ENCODE data around the gene CEMIP2. TPM values are rescaled to one million over a fixed set of nuclear protein-coding genes. Genes with fewer than 3 reads are reported as not detected.

The CEMIP2 gene
- total RNA-seq, 4 donors from 2014 or later = 7.4 to 50.7 (median 30.5) TPM

GRCh38 chr9:71740199-71740598 lies 28.1 kb downstream of the CEMIP2 start:
- no peak overlapping the region for H3K4me3 ChIP-seq
- H3K9me3 ChIP-seq = no peaks in the 10 kb centered on the region
- TF ChIP-seq POLR2A (IDR thresholded peaks at IDR 0.05) = no peak
- no peak for TF ChIP-seq CTCF (IDR thresholded peaks at IDR 0.05)
- H3K27ac ChIP-seq = no peak overlapping the region
- no peaks in the 10 kb centered on the region for H3K36me3 ChIP-seq
- H3K4me1 ChIP-seq = no peaks in the 10 kb centered on the region
- DNase-seq = no peak
- no peaks in the 10 kb centered on the region for H3K27me3 ChIP-seq
- intact Hi-C loops (cut with DNase I; ENCODE audit: low total_unique reads) = no loop called here

- intact Hi-C loops (cut with DNase I; ENCODE audit: low total_unique reads) = no loop called here
- no peaks in the 10 kb centered on the region for H3K27me3 ChIP-seq
- TF ChIP-seq CTCF (IDR thresholded peaks at IDR 0.05) (no peak), POLR2A (IDR thresholded peaks at IDR 0.05) (no peak)
- no peak overlapping the region for H3K27ac ChIP-seq
- H3K9me3 ChIP-seq = no peaks in the 10 kb centered on the region
- H3K4me3 ChIP-seq = no peak overlapping the region
- H3K4me1 ChIP-seq = no peaks in the 10 kb centered on the region
- H3K36me3 ChIP-seq = no peaks in the 10 kb centered on the region
- DNase-seq = no peak
These were observed 30.9 kb downstream of the CEMIP2 start for GRCh38 chr9:71737455-71737854.

- no peaks in the 10 kb centered on the region for H3K27me3 ChIP-seq
- TF ChIP-seq CTCF (IDR thresholded peaks at IDR 0.05) (no peak), POLR2A (IDR thresholded peaks at IDR 0.05) (no peak)
- intact Hi-C loops (cut with DNase I; ENCODE audit: low total_unique reads) = no loop called here
- no peak overlapping the region for H3K4me3 ChIP-seq
- H3K36me3 ChIP-seq = no peaks in the 10 kb centered on the region
- no peak for DNase-seq
- H3K9me3 ChIP-seq = no peaks in the 10 kb centered on the region
- no peaks in the 10 kb centered on the region for H3K4me1 ChIP-seq
- no peak overlapping the region for H3K27ac ChIP-seq
These were observed 32.1 kb downstream of the CEMIP2 start for GRCh38 chr9:71736236-71736635.

- no peak for DNase-seq
- H3K27ac ChIP-seq = no peak overlapping the region
- intact Hi-C loops (cut with DNase I; ENCODE audit: low total_unique reads) = no loop called here
- no peaks in the 10 kb centered on the region for H3K4me1 ChIP-seq
- H3K36me3 ChIP-seq = no peaks in the 10 kb centered on the region
- no peaks in the 10 kb centered on the region for H3K27me3 ChIP-seq
- H3K9me3 ChIP-seq = no peaks in the 10 kb centered on the region
- H3K4me3 ChIP-seq = no peak overlapping the region
- TF ChIP-seq CTCF (IDR thresholded peaks at IDR 0.05) = no peak
These were observed 33.4 kb downstream of the CEMIP2 start for GRCh38 chr9:71734950-71735349.

GRCh38 chr9:71733176-71733575 lies 35.1 kb downstream of the CEMIP2 start:
- Histone ChIP-seq H3K27ac (no peak overlapping the region), H3K4me3 (no peak overlapping the region), H3K9me3 (no peaks in the 10 kb centered on the region), H3K27me3 (no peaks in the 10 kb centered on the region), H3K36me3 (no peaks in the 10 kb centered on the region), H3K4me1 (no peaks in the 10 kb centered on the region)
- DNase-seq = no peak
- intact Hi-C loops (cut with DNase I; ENCODE audit: low total_unique reads) = no loop called here
- TF ChIP-seq CTCF (IDR thresholded peaks at IDR 0.05) = no peak

Data from uterus (tissue), 4 donors.